ENCODE measurements around the gene B3GALT4. TPM values are rescaled to one million over a fixed set of nuclear protein-coding genes. Genes with fewer than 3 reads are reported as not detected.
A peak's percentile ranks its signal among the peaks of the same experiment; 100 is the strongest.

Gene B3GALT4
- total and polyA plus RNA-seq, 2 donors (not counting 1 experiment from before 2014, with no cell fraction given) = 10.2 to 44.1 TPM

- no peaks in the 10 kb centered on the region for H3K27me3 Mint-ChIP-seq
- TF ChIP-seq, protein P1, sequence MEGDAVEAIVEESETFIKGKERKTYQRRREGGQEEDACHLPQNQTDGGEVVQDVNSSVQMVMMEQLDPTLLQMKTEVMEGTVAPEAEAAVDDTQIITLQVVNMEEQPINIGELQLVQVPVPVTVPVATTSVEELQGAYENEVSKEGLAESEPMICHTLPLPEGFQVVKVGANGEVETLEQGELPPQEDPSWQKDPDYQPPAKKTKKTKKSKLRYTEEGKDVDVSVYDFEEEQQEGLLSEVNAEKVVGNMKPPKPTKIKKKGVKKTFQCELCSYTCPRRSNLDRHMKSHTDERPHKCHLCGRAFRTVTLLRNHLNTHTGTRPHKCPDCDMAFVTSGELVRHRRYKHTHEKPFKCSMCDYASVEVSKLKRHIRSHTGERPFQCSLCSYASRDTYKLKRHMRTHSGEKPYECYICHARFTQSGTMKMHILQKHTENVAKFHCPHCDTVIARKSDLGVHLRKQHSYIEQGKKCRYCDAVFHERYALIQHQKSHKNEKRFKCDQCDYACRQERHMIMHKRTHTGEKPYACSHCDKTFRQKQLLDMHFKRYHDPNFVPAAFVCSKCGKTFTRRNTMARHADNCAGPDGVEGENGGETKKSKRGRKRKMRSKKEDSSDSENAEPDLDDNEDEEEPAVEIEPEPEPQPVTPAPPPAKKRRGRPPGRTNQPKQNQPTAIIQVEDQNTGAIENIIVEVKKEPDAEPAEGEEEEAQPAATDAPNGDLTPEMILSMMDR (IDR thresholded peaks at IDR 0.05) = peak; percentile 15
- TF ChIP-seq EZH2 (IDR thresholded peaks at IDR 0.05; ENCODE audit: borderline replicate concordance, insufficient read depth, low read depth, low read length, poor library complexity, severe bottlenecking) = no peak
- peaks cover 20% of the 10 kb centered on the region for H4K20me1 ChIP-seq (ENCODE audit: control insufficient read depth, insufficient read depth, low read length, poor library complexity, severe bottlenecking)
- peaks cover 12 to 21% of the 10 kb centered on the region in 2 donors for H3K4me1 ChIP-seq (ENCODE audit: control insufficient read depth in 2 of 2, insufficient read depth in 2 of 2, low read length in 2 of 2)
- peak overlapping the region; percentile 93 for H3K4me2 ChIP-seq (replicated peaks; ENCODE audit: low read depth, low read length, poor library complexity, severe bottlenecking)
- ATAC-seq (ENCODE audit: low read depth) (peak; percentile 13), DNase-seq (peak; percentile 82)
- H3K27ac ChIP-seq (ENCODE audit: low read length in 2 of 2) = peak overlapping the region; percentile 86 to 91
- H3K9me3 Mint-ChIP-seq (ENCODE audit: insufficient read depth) = no peaks in the 10 kb centered on the region
- POLR2A ChIA-PET = interaction anchor here (0.6 to 3.3 kb wide), 12 partner anchors 9 to 217 kb away, joined by 3 to 22 read pairs (median 10); partner anchors contain the start of genes B3GALT4, PFDN6, RPS18 and TAPBP
- H3K27ac Mint-ChIP-seq = peak overlapping the region; percentile 99
- 0% methylated on average over 21 of the region's 42 CpGs for WGBS (ENCODE audit: insufficient coverage)
- H3K9ac ChIP-seq (ENCODE audit: low read length) = peak overlapping the region; percentile 84
- peak overlapping the region; percentile 65 for H2AFZ ChIP-seq (ENCODE audit: insufficient read depth, low read depth, low read length, poor library complexity, severe bottlenecking)
- CTCF ChIA-PET = interaction anchor here (0.7 to 5.0 kb wide), 9 partner anchors 9 to 136 kb away, joined by 3 to 54 read pairs (median 8); partner anchors contain the start of genes B3GALT4, PFDN6, RPS18 and TAPBP
- no peaks in the 10 kb centered on the region for H3K9me3 ChIP-seq (ENCODE audit: control extremely low read depth in 1 of 3, control insufficient read depth in 2 of 3, insufficient read depth in 1 of 3, low read length in 2 of 3)
- peaks cover 0 to 53% of the 10 kb centered on the region in 2 experiments for H3K36me3 ChIP-seq (replicated peaks in 1 of 2; ENCODE audit: control extremely low read depth in 1 of 2, control insufficient read depth in 1 of 2, extremely low read depth in 1 of 2, insufficient read depth in 2 of 2, low read length in 1 of 2)
- H3K79me2 ChIP-seq (ENCODE audit: control insufficient read depth, insufficient read depth, low read length) = peaks cover 13% of the 10 kb centered on the region
- H3K27me3 ChIP-seq (replicated peaks in 1 of 4; ENCODE audit: control extremely low read depth in 1 of 4, control insufficient read depth in 3 of 4, insufficient read depth in 4 of 4, low read length in 3 of 4) = no peaks in the 10 kb centered on the region
- peak overlapping the region; percentile 62 to 96 (median 79) for H3K4me3 ChIP-seq (ENCODE audit: control extremely low read depth in 1 of 5, extremely low read depth in 1 of 5, insufficient read depth in 1 of 5, low read depth in 2 of 5, low read length in 4 of 5)
- H3K4me1 Mint-ChIP-seq = peaks cover 33% of the 10 kb centered on the region
- intact Hi-C loops (cut with micrococcal nuclease) = loop anchor here (2.0 kb wide), 3 partner anchors 49 to 113 kb away; partner anchors contain the start of genes PHF1, RXRB and SLC39A7
- H3K4me3 Mint-ChIP-seq = peak overlapping the region; percentile 99
Measured at GRCh38 chr6:33297956-33298772, 21.2 kb downstream of the B3GALT4 start.

All from B cell (primary cell).